ENCODE results near the gene TBX4.

DNA sequence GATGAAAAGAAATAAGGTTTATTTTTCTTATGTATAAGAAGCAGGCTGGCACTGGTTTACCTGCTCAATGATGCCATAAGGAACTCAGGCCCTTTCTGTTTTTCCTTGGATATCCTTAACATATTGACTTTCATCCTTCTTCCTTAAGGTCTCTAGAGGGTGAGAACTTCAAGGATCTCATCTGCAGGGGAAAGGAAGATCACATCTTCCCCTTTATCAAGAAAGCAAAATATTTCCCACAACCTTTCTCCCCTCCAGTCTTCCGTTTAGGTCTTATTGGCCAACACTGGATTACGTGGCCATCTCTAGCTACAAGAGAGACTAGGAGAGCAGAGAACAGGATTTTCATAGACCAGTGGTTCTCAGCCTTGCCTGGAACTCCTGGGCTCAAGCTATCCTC is 4.2 kb upstream of the TBX4 start:
- TF ChIP-seq, protein P1, sequence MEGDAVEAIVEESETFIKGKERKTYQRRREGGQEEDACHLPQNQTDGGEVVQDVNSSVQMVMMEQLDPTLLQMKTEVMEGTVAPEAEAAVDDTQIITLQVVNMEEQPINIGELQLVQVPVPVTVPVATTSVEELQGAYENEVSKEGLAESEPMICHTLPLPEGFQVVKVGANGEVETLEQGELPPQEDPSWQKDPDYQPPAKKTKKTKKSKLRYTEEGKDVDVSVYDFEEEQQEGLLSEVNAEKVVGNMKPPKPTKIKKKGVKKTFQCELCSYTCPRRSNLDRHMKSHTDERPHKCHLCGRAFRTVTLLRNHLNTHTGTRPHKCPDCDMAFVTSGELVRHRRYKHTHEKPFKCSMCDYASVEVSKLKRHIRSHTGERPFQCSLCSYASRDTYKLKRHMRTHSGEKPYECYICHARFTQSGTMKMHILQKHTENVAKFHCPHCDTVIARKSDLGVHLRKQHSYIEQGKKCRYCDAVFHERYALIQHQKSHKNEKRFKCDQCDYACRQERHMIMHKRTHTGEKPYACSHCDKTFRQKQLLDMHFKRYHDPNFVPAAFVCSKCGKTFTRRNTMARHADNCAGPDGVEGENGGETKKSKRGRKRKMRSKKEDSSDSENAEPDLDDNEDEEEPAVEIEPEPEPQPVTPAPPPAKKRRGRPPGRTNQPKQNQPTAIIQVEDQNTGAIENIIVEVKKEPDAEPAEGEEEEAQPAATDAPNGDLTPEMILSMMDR (optimal IDR thresholded peaks at IDR 0.05 in 1 of 3, IDR thresholded peaks at IDR 0.05 in 1 of 3, conservative IDR thresholded peaks at IDR 0.05 in 1 of 3; ENCODE audit: extremely low read depth in 1 of 3, insufficient read depth in 2 of 3, low read length in 3 of 3) = no peak
- TF ChIP-seq EZH2 (IDR thresholded peaks at IDR 0.05; ENCODE audit: low read length) = no peak
